Measurements from ENCODE around the gene PPAT. TPM values are rescaled to one million over a fixed set of nuclear protein-coding genes. Genes with fewer than 3 reads are reported as not detected.

The PPAT gene
- total RNA-seq, 1 donor from 2014 or later = 10.5 TPM

- peak; percentile 69 to 71 for DNase-seq (ENCODE audit: low read depth in 2 of 2)
These were observed 746 bp downstream of the PPAT start for GRCh38 chr4:56434599-56435139.

- DNase-seq (ENCODE audit: low read depth in 2 of 2) = no peak
These were observed 2.1 kb downstream of the PPAT start for GRCh38 chr4:56433280-56433679.

- DNase-seq (ENCODE audit: low read depth in 2 of 2) = no peak
These were observed 5.2 kb downstream of the PPAT start for GRCh38 chr4:56430203-56430602.

- DNase-seq (ENCODE audit: low read depth in 2 of 2) = no peak
These were observed 8.2 kb downstream of the PPAT start for GRCh38 chr4:56427179-56427578.

DNA sequence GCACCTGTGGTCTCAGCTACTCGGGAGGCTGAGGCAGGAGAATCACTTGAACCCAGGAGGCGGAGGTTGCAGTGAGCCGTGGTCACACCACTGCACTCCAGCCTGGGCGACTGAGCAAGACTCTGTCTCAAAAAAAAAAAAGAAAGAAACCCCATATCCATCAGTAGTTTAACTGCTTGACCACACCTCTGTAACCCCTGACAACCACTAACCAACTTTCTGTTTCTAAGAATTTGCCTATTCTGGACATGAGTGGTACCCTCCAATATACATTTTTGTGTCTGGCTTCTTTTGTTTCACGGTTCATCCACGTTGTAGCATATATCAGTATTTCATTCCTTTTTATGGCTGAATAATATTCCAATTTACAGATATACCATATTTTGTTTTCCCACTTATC is 9.1 kb downstream of the PPAT start:
- DNase-seq (ENCODE audit: low read depth in 2 of 2) = no peak

DNA sequence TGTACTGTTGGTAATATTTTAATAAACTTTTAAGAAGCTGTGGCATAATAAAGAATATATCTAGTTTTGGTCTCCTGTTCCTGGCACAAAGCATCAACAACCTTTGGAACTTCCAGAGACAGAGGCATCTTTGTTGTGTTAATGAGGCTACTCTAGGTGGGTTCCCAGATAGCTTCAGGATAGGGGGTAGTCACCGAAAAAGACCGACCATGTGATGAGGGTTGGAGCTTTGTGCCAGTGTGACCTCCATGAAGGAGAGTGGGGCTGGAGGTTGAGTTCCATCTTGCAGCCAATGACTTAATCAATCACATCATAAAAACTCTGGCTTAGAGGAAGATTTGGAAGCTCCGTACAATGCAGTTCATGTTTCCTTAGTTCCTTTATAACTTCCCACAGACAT is 9.9 kb downstream of the PPAT start:
- no peak for DNase-seq (ENCODE audit: low read depth in 2 of 2)

- peak; percentile 49 to 57 for DNase-seq (ENCODE audit: low read depth in 2 of 2)
These were observed 10.5 kb downstream of the PPAT start for GRCh38 chr4:56424697-56425514.

GRCh38 chr4:56424176-56424575 is 11.2 kb downstream of the PPAT start:
- DNase-seq (ENCODE audit: low read depth in 2 of 2) = no peak

- no peak for DNase-seq (ENCODE audit: low read depth in 2 of 2)
These were observed 18.0 kb downstream of the PPAT start for GRCh38 chr4:56417396-56417795.

DNA sequence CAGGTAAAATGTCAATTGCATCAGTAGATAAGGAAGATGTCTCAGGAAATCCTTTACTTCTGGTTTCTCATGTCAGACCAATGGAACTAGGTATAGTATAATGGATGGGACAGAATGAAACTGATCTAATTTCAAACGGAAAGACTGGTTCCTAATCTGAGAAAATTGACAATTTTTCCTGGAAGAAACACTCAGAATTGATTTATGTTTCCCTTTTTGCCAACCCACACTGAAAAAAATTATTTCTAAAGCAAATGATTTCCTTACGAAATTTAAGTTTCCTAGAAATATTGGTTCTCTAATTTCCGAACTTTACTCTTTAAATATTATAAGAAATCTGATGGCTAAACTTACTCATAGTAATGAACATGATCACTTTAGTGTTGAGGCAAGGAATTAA is 19.1 kb downstream of the PPAT start:
- no peak for DNase-seq (ENCODE audit: low read depth in 2 of 2)

GRCh38 chr4:56414135-56414670 is 21.2 kb downstream of the PPAT start:
- peak in 1 of 2 donors; percentile 5 for DNase-seq (ENCODE audit: low read depth in 2 of 2)

DNA sequence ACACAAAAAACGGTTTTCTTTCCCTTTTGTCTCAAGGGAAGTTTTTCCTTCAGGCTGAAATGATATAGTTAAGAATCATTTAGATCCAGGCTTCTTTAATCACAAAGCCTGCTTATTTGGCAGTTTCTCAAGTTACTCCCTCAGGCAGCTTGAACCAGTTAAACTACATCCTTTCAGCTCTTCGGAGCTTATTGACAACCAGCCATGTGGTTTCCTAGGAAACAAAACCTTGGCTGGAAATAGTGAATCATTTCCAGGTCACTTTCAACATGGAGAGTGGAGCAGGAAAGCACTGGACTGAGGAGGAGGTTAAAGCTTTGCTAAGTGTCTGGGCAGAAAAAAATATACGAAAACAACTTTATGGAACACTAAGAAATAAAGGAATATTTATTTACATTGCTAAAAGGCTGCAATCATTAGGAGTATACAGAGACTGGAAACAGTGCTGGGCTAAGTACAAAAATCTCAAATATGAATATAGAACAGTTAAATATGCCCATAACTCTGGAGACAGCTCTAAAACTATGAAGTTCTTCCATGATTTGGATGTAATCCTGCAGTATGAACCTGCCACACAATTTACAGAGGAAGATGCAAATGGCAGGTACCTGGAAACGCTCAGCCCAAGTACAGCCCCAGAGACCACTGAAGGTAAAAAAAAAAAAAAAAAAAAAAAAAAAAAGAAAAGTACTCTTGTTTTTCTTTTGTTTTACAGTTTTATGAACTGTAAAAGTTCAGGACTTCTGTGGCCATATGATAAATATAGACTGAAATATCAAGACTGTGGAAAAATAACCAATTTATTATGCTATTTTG is 25.0 kb downstream of the PPAT start:
- peak; percentile 98 for DNase-seq (ENCODE audit: low read depth in 2 of 2)

DNA sequence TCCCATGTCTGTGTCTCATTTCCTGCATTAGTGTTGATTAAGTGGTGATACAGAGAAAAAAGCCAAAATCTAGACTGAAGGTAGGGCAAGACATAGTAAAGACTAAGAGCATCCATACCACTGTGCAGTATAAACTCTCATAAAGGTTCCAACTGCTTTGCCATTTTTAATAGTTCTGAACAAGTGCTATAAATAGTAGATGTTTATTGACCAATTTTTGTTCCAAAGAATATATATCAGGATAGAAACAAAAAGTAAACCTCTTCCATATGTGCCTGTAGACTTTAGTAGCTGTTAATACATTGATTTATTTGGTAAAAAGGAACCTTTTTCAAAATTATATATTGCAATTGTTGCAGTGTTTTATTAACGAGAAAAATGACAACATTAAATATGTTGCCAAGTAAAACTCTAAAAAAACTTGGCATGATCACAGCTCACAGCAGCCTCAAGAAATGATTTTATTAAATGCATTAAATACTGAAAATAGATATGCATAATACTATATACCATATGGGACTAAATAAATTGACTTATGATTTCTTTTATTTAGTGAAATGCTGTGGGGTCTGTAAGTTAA is 25.8 kb downstream of the PPAT start:
- peak; percentile 43 to 45 for DNase-seq (ENCODE audit: low read depth in 2 of 2)

DNA sequence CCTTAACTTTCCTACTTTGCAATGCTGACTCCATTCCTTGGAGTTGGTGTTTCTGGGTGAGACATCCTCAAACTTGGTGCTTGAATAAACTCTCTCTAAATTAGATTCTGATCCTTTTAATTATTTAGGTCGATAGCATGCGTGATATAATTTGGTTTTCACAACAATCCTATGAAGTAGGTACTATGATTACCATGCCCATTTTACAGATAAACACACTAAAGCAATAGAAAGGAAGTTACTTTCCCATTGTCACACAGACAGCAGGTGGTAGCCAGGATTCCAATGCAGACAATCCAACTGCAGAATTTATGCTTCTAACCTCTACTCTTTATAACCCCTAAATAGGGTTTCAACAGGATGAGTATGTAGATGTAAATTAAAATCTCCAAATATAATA is 26.4 kb downstream of the PPAT start:
- DNase-seq (ENCODE audit: low read depth in 2 of 2) = peak in 1 of 2 donors; percentile 23

DNA sequence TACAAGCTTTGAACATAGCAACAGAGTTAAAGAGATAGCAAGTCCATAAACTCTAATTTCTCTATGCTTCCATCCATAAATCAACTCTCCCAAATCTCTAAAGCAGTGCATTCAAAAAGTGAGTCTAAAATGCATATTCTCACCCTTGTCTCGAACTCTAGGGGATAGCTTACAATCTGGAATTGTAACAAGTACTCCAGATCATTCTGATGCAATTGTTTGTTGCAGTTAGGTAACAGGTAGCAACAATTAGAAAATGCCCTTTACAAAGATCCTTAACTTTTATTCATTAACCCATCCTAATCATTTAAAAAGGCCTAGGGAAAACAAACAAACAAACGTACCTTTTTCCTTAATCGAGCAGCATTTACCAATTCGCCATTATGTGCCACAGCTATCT is 29.3 kb downstream of the PPAT start:
- DNase-seq (ENCODE audit: low read depth in 2 of 2) = no peak

- peak; percentile 70 to 79 for DNase-seq (ENCODE audit: low read depth in 2 of 2)
These were observed 30.4 kb downstream of the PPAT start for GRCh38 chr4:56405016-56405415.

- no peak for DNase-seq (ENCODE audit: low read depth in 2 of 2)
These were observed 34.9 kb downstream of the PPAT start for GRCh38 chr4:56400560-56400959.

DNA sequence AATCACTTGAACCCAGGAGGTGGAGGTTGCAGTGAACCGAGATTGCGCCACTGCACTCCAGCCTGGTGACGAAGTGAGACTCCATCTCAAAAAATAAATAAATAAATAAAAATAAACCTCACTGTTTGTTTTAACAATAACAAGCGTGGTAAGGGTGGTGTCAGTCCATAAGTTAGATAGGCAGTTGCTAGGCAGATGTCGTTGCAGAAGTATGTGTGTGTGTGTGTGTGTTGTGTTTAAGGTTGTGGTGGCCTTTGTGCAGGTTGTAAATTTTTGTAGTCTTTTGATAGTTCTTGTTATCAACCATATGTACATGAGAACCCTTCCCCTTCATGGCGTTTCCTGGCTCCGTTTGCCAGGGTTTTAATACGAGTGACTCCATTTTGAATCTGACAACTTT is 44.1 kb downstream of the PPAT start:
- DNase-seq (ENCODE audit: low read depth in 2 of 2) = no peak

DNA sequence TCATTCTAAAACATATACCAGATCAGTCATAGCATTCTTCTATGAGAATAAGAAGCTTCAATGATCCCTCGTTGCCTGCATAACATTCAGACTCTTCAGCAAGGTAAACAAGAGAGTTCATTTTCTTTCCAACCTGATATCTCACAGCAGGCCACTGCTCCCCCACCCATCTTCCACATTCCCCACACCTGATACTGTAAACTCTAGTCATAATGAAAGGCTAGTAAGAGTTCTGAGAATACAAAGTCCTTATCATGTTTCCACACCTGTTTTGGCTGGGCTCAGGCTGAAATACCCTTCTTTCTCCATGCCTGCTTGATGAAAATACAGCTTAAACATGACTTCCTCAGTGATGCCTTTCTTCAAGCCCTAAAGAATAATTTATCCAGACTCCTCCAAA is 45.9 kb downstream of the PPAT start:
- DNase-seq (ENCODE audit: low read depth in 2 of 2) = no peak

DNA sequence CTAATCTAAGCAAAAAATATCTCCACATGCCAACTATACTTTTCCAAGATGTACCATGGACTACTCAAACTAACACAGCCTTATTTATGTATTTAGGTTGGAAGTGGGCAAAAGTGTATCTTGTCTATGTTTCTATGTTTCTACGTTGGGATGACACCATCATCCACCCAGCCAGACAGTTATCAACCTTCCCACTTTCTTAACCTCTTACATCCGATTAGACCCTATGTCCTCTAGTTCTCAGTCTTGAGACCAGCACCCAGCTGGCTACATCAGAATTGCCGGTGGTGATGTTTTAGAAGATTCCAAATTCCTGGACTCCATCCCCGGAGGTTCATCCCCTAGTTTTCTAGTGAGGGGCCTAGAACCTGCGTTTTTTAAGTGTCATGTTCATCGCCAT is 47.1 kb downstream of the PPAT start:
- peak in 1 of 2 donors; percentile 2 for DNase-seq (ENCODE audit: low read depth in 2 of 2)

DNA sequence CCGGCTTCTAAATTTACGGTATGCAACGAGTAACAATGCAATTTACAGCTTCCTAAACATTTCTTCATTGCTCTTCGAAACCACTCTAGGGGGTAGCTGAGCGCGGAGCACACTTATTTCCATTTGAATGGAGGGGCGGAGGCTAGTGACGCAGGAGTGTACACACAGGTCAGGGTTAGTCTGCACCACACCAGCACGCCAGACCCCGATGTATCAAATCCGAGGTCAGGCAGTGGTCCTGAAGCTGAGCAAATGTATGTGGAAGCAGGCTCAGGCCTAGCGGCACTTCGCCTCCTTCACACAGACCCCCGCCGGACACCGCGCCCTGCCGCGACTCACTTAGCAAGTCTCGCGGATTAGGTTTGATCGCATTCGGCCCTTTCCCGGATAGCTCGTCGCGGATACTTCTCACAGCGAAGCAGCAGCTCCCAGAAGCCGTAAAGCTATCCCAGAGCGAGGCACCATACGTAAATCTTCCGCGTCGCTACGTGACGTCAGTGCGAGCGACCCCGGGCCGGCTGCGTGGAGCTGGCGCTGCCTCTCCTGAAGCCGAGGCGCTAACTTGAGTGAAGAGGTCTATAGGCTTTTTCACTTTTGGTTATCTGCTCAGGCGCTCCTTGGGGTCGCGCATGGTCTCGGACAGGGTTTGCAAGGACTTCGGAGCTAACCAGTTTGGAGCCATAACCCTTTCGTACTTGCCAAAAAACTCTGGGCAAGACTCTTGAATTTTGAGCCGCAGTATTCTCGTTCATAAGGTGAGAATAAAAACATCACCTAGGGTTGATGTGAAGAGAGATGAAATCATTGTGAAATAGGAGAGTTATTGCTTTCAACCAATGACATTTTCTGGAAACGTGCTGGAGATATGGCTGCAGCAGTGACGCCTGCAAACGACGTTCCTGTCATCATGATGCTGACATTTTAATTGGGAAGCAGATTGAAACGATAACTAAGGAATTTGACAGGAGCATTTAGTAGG is 48.1 kb downstream of the PPAT start, which contains the start of gene AASDH:
Gene AASDH (minus strand): TSS at position 469 of the 979 bp plus-strand sequence. CDS start 3,192 bp downstream, outside the sequence.
- DNase-seq (ENCODE audit: low read depth in 2 of 2) = peak; percentile 96 to 97
